ENCODE measurements around the gene HBZ.
A peak's percentile ranks its signal among the peaks of the same experiment; 100 is the strongest.
"Not testable (repeated sequence)": the region's sequence is repeated elsewhere in the genome, so short reads cannot be mapped to it uniquely, and the experiment has no call there.

HBZ gene

DNA sequence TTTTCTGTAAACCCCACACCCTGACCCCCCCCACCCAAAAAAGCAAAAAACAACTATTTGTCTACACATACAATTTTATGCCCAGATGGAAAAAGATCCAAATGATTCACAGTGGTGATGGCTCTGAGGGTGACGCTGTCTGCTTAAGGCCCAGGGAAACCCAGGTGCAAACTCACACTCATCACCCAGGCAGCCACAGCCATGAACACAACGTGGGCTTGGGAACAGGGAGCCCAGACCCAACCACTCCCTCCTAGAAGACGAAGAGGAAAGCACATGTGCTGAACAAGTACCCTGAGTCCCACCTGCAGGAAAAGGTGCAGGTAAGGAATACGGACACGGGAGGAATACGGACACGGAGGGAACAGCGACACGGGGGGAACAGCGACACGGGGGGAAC, 33.2 kb downstream of the HBZ start:
- Mint-ChIP-seq H3K4me3 (no peak overlapping the region), H3K9me3 (no peaks in the 10 kb centered on the region), H3K27ac (no peak overlapping the region), H3K36me3 (peaks cover 26% of the 10 kb centered on the region), H3K4me1 (peaks cover 11% of the 10 kb centered on the region), H3K27me3 (peaks cover 9% of the 10 kb centered on the region)
- no peak for DNase-seq
- CTCF ChIA-PET: no interaction called here

DNA sequence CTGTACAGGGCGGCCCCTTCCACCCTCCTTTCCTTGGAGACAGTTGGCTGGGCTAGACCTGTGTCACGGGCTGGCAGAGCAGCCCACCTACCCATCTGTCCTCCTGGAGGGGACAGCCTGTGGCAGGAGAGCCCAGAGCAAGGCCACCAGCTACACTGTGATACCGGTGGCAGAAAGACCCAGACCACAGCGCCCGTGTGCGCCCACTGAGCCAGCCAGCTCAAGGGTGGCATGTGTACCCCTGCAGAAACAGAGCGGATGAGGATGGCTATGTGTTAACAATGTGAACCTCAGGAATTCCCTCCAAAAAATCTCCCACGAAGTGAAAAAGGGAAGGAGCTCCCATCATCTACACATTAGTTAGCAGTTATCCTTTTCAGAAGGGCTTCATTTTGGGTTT, 34.9 kb downstream of the HBZ start:
- Mint-ChIP-seq H3K4me3 (no peak overlapping the region), H3K36me3 (peaks cover 36% of the 10 kb centered on the region), H3K27me3 (no peaks in the 10 kb centered on the region), H3K9me3 (no peaks in the 10 kb centered on the region), H3K27ac (no peak overlapping the region), H3K4me1 (peaks cover 11% of the 10 kb centered on the region)
- DNase-seq: no peak
- CTCF ChIA-PET: no interaction called here

DNA sequence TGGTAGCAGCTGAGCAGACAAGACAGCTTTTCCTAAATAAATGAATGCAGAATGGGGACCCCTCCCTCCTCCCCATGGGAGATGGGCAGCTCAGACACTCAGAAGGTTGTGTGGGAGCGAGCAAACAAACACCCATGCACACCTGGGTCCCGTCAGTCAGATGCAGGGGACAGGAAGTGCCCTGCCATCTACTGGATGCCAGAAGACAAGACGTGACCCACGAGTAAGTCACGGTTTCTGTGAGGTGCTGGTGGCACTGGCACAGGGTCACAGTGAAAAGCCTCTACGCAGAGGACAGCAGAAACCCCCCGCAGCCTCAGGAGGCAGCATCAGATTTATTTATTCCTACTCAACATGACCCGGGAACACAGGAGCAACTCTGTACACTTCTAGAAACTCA, 36.2 kb downstream of the HBZ start:
- CTCF ChIA-PET: interaction anchor here (0.9 to 1.8 kb wide), 5 partner anchors 9 to 173 kb away, joined by 3 read pairs; no protein-coding TSS in a partner anchor
- Mint-ChIP-seq H3K4me1 (peaks cover 11% of the 10 kb centered on the region), H3K27me3 (no peaks in the 10 kb centered on the region), H3K27ac (peak overlapping the region; percentile 45), H3K4me3 (no peak overlapping the region), H3K9me3 (no peaks in the 10 kb centered on the region), H3K36me3 (peaks cover 42% of the 10 kb centered on the region)
- peak; percentile 55 for DNase-seq

DNA sequence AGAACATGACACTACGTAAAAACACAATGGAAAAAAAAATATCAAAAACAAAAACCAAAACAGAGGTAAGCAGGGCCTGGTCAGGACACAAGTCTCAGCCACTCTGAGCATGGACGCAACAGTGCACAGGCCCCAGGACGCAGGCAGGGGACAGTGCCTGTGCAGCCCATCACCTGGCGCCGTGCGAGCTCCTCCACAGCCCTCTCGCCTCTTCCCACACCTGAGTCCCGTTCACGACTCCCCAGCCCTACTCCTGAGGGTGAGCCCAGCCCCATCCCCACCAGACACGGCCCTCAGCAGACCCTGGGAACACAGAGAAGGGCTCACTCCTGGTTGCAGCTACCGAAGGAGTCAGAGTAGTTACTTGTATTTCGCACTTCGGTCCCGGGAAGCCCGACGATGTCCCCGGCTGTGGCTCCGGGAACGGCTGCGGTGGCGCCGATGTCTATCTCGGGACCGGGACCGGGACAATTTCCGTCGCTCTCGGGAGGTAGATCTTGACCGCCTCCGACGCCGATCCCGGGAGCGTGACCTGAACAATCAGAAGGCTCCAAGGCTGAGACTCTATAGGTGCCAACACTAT, 37.3 kb downstream of the HBZ start:
- DNase-seq: no peak
- Mint-ChIP-seq H3K36me3 (peaks cover 45% of the 10 kb centered on the region), H3K4me1 (peaks cover 11% of the 10 kb centered on the region), H3K9me3 (no peaks in the 10 kb centered on the region), H3K4me3 (no peak overlapping the region), H3K27me3 (no peaks in the 10 kb centered on the region), H3K27ac (no peak overlapping the region)
- CTCF ChIA-PET: interaction anchor here (1.2 to 1.8 kb wide), 2 partner anchors 9 to 33 kb away, joined by 3 read pairs; no protein-coding TSS in a partner anchor

DNA sequence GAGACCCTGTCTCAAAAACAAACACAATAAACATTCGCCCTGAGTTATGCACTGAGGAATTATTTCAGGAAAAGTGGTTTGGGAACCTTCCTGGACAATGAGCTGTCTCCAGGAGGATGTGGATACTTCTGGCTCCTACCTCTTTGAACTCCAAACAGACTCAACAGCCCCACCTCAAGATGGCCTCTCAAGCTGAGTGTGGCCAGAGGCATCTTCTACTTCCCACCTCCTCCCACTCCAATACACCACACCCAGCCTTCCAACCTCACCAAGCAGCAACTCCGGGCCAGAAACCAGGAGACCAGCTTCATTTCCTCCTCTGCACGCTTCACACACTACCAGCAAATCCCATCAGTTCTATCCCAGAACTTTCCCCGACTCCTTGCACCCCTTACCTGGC, 39.4 kb downstream of the HBZ start:
- Mint-ChIP-seq H3K4me1 (peaks cover 11% of the 10 kb centered on the region), H3K27ac (no peak overlapping the region)

DNA sequence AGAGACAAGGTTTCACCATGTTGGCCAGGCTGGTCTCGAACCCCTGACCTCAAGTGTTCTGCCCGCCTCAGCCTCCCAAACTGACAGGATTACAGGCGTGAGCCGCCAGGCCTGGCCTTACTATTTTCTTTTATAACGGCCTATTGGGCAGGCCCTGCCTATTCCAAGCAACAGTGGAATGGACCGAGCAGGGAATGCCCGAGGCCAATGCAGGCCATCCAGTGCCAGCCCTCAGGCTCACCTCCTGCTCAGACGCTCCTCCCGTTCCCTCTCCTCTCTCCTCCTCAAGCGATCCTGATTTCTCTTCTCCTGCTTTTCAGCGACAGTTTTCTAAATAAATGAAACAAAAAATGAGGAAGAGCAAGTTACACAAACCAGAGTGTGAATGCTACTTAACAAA, 40.2 kb downstream of the HBZ start:
- Mint-ChIP-seq H3K27me3 (no peaks in the 10 kb centered on the region), H3K27ac (no peak overlapping the region), H3K36me3 (peaks cover 48% of the 10 kb centered on the region), H3K9me3 (no peaks in the 10 kb centered on the region), H3K4me1 (peaks cover 11% of the 10 kb centered on the region), H3K4me3 (no peak overlapping the region)
- DNase-seq: no peak
- CTCF ChIA-PET: no interaction called here

More for the DNA sequence above, 39.4 kb downstream of the HBZ start:
- no peaks in the 10 kb centered on the region for H3K27me3 Mint-ChIP-seq
- peaks cover 45% of the 10 kb centered on the region for H3K36me3 Mint-ChIP-seq
- H3K9me3 Mint-ChIP-seq: no peaks in the 10 kb centered on the region
- DNase-seq: no peak
- H3K4me3 Mint-ChIP-seq: no peak overlapping the region
- CTCF ChIA-PET: interaction anchor here (1.3 kb wide), 1 partner anchor 9 kb away, joined by 3 read pairs; no protein-coding TSS in a partner anchor

DNA sequence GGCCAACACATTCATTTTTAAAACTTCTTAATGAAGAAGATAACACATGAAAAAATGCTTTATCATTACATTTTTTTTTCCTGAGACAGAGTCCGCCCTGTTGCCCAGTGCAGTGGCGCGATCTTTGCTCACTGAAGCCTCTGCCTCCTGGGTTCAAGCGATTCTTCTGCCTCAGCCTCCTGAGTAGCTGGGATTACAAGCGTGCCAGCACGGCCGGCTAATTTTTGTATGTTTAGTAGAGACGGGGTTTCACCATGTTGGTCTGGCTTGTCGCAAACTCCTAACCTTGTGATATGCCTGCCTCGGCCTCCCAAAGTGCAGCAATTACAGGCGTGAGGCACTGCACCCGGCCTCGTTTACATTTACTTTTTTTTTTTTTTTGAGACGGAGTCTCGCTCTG, 41.0 kb downstream of the HBZ start:
- peaks cover 11% of the 10 kb centered on the region for H3K4me1 Mint-ChIP-seq
- H3K27me3 Mint-ChIP-seq: no peaks in the 10 kb centered on the region
- CTCF ChIA-PET: no interaction called here
- H3K4me3 Mint-ChIP-seq: no peak overlapping the region
- no peak for DNase-seq
- peaks cover 51% of the 10 kb centered on the region for H3K36me3 Mint-ChIP-seq
- no peak overlapping the region for H3K27ac Mint-ChIP-seq
- H3K9me3 Mint-ChIP-seq: no peaks in the 10 kb centered on the region

DNA sequence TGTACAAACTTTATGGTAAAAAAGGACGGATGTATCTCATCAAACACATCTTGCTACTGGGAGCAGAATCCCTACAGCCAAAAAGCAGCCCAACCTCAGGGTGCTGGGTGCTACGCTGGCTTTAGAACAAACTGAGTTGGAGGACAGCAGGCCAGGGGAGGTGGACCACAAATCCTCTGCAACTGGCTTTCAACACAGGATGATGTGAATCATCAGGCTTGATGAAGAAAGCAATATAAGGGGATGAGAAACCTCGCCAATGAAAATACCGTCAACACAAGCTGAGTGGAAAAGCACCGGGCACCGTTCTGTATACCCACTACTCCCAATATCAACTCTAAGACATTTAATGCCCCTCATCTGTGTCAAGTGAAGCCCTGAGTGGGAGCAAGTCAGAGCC, 42.1 kb downstream of the HBZ start:
- no peak overlapping the region for H3K4me3 Mint-ChIP-seq
- H3K27ac Mint-ChIP-seq: no peak overlapping the region
- peaks cover 49% of the 10 kb centered on the region for H3K36me3 Mint-ChIP-seq
- no peaks in the 10 kb centered on the region for H3K27me3 Mint-ChIP-seq
- peaks cover 3% of the 10 kb centered on the region for H3K4me1 Mint-ChIP-seq
- CTCF ChIA-PET: no interaction called here
- DNase-seq: no peak
- no peaks in the 10 kb centered on the region for H3K9me3 Mint-ChIP-seq

DNA sequence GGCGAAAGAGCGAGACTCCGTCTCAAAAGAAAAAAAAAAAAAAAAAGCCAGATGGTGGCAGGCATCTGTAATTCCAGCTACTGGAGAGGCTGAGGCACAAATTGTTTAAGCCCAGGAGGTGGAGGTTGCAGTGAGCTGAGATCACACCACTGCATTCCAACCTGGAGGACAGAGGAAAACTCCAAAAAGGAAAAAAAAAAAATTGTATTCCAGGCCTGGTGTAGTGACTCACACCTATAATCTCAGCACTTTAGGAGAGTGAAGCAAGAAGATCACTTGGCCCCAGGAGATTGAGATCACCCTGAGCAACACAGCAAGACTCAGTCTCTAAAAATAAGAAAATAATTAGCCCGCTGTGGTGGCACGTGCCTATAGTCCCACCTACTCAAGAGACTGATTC, 47.9 kb downstream of the HBZ start:
- Mint-ChIP-seq H3K9me3 (no peaks in the 10 kb centered on the region), H3K4me1 (no peaks in the 10 kb centered on the region), H3K27me3 (no peaks in the 10 kb centered on the region), H3K4me3 (no peak overlapping the region), H3K27ac (no peak overlapping the region), H3K36me3 (peaks cover 35% of the 10 kb centered on the region)
- no peak for DNase-seq
- CTCF ChIA-PET: interaction anchor here (1.0 kb wide), 1 partner anchor 134 kb away, joined by 3 read pairs; no protein-coding TSS in a partner anchor

DNA sequence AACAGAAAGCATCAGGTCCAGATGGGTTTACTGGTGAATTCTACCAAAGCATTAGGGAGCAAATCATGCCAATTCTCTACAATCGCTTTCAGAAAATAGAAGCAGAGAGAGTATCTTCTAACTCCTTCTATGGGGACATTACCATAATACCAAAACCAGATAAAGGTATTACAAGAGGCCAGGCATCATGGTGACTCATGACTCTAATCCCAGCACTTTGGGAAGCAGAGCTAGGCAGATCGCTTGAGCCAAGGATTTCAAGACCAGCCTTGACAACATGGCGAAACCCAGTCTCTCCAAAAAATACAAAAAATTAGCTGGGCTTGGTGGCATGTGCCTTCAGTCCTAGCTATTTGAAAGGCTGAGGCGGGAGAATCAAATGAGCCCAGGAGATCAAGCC, 50.8 kb downstream of the HBZ start:
- H3K9me3 Mint-ChIP-seq: no peaks in the 10 kb centered on the region
- H3K4me3 Mint-ChIP-seq: no peak overlapping the region
- DNase-seq: no peak
- peaks cover 5% of the 10 kb centered on the region for H3K4me1 Mint-ChIP-seq
- CTCF ChIA-PET: no interaction called here
- no peaks in the 10 kb centered on the region for H3K27me3 Mint-ChIP-seq
- H3K27ac Mint-ChIP-seq: no peak overlapping the region
- H3K36me3 Mint-ChIP-seq: peaks cover 42% of the 10 kb centered on the region

DNA sequence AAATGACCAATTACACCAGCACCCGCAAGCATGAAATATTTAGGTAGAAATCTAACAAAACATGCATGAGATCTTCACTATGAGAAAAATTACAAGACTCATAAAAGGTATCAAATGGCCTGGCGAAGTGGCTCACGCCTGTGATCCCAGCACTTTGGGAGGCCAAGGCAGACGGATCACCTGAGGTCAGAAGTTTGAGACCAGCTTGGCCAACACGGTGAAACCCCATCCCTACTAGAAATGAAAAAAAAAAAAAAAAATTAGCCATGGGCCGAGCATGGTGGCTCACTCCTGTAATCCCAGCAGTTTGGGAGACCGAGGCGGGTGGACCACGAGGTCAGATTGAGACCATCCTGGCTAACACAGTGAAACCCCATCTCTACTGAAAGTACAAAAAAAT, 51.6 kb downstream of the HBZ start:
- H3K9me3 Mint-ChIP-seq, H3K4me1 Mint-ChIP-seq, H3K4me3 Mint-ChIP-seq, DNase-seq, H3K27me3 Mint-ChIP-seq, H3K27ac Mint-ChIP-seq, CTCF ChIA-PET: not testable (repeated sequence)
- peaks cover 38% of the 10 kb centered on the region for H3K36me3 Mint-ChIP-seq

All from activated naive CD4-positive, alpha-beta T cell treated with anti-CD3 and anti-CD28 coated beads, Interleukin-2, amount 10 ng/mL, durations not matched to agents 7 days and 5 days (primary cell).